ENCODE measurements around the gene SNRPD1. TPM values are rescaled to one million over a fixed set of nuclear protein-coding genes. Genes with fewer than 3 reads are reported as not detected.

Gene SNRPD1
- total and polyA plus RNA-seq, 2 of the 8 experiments (the other 6 are each of a cell fraction or from before 2014, with no cell fraction given): 59.6 to 180 TPM

GRCh38 chr18:21636769-21637168, 24.7 kb downstream of the SNRPD1 start:
- CTCF ChIA-PET (ENCODE audit: partially characterized antibody): interaction anchor here (0.6 kb wide), 1 partner anchor 74 kb away, joined by 3 read pairs; no protein-coding TSS in a partner anchor
- Histone ChIP-seq H3K9ac (replicated peaks in 1 of 4; ENCODE audit: extremely low read depth in 1 of 4, low read depth in 3 of 4, low read length in 3 of 4) (no peak overlapping the region), H2BK12ac (ENCODE audit: low read depth, low read length) (no peak overlapping the region), H2BK15ac (ENCODE audit: low read length) (no peak overlapping the region), H3K4me3 (ENCODE audit: extremely low read depth in 1 of 4, insufficient read depth in 2 of 4, low read depth in 3 of 4, low read length in 4 of 4) (no peak overlapping the region), H4K91ac (replicated peaks; ENCODE audit: insufficient read length, low read length) (no peak overlapping the region), H3K4ac (replicated peaks; ENCODE audit: insufficient read length, low read depth, low read length) (no peak overlapping the region), H3K23me2 (ENCODE audit: low read depth, low read length) (no peaks in the 10 kb centered on the region), H3K14ac (ENCODE audit: insufficient read length) (no peak overlapping the region), H3K36me3 (ENCODE audit: control insufficient read depth in 2 of 4, insufficient read depth in 4 of 4, low read length in 3 of 4) (peaks cover 0 to 15% (median 4%) of the 10 kb centered on the region in 4 experiments; a peak in 4 of 8 replicates), H2AK5ac (ENCODE audit: low read depth, low read length) (no peak overlapping the region), H3K4me1 (replicated peaks in 1 of 4; ENCODE audit: control insufficient read depth in 3 of 4, insufficient read depth in 4 of 4, low read length in 3 of 4) (no peaks in the 10 kb centered on the region), H3K56ac (replicated peaks; ENCODE audit: insufficient read length, low read depth, low read length) (no peak overlapping the region), H3K4me2 (ENCODE audit: insufficient read depth in 1 of 2, low read depth in 2 of 2, low read length in 2 of 2) (no peak overlapping the region), H3K18ac (ENCODE audit: extremely low read depth, low read length) (no peak overlapping the region), H3K23ac (ENCODE audit: insufficient read length) (no peak overlapping the region), H3K79me2 (ENCODE audit: control insufficient read depth in 1 of 2, insufficient read depth in 2 of 2, low read length in 2 of 2) (no peaks in the 10 kb centered on the region), H3K27ac (ENCODE audit: low read depth, low read length) (no peak overlapping the region), H2BK20ac (ENCODE audit: low read length) (no peak overlapping the region), H4K5ac (ENCODE audit: insufficient read length, low read depth, low read length) (no peak overlapping the region), H2BK120ac (replicated peaks; ENCODE audit: low read depth, low read length) (no peak overlapping the region), H2BK5ac (ENCODE audit: low read depth, low read length) (no peak overlapping the region), H4K8ac (ENCODE audit: extremely low read depth, insufficient read depth, low read length) (no peak overlapping the region), H3K9me3 (ENCODE audit: insufficient read depth in 2 of 2, low read depth in 1 of 2, low read length in 1 of 2) (no peaks in the 10 kb centered on the region), H2AFZ (ENCODE audit: low read length) (no peak overlapping the region), H3K79me1 (ENCODE audit: low read depth, low read length) (no peaks in the 10 kb centered on the region), H3K27me3 (replicated peaks in 1 of 4; ENCODE audit: control insufficient read depth in 3 of 4, extremely low read depth in 1 of 4, insufficient read depth in 3 of 4, low read length in 3 of 4) (no peaks in the 10 kb centered on the region), H4K20me1 (replicated peaks in 1 of 2; ENCODE audit: control insufficient read depth in 1 of 2, insufficient read depth in 2 of 2, low read length in 2 of 2) (no peaks in the 10 kb centered on the region)
- 89% methylated on average over 13 of the region's 13 CpGs; no CpG with 5 or more reads in 1 of the 2 experiments for WGBS, 2 experiments (ENCODE audit: extremely low coverage in 1 of 2, insufficient coverage in 1 of 2, insufficient read length in 1 of 2, insufficient replicate concordance in 2 of 2, low coverage in 1 of 2, low lambda C conversion rate in 2 of 2, missing lambda C conversion rate in 1 of 2)
- FAIRE-seq (no peak), DNase-seq (ENCODE audit: low read depth in 1 of 2, low spot score in 2 of 2) (no peak)
- TF ChIP-seq TEAD4 (IDR thresholded peaks at IDR 0.05; ENCODE audit: low read depth, low read length): no peak
- no peak for TF ChIP-seq HDAC2 (IDR thresholded peaks at IDR 0.05; ENCODE audit: borderline replicate concordance in 1 of 2, low read depth in 2 of 2, low read length in 2 of 2)
- TF ChIP-seq SP2 (IDR thresholded peaks at IDR 0.05; ENCODE audit: low read length): no peak
- TF ChIP-seq KDM5A (IDR thresholded peaks at IDR 0.05; ENCODE audit: low read length): no peak
- TF ChIP-seq ZNF274 (IDR thresholded peaks at IDR 0.05; ENCODE audit: borderline replicate concordance, extremely low read depth, low read length): no peak
- TF ChIP-seq RFX5 (IDR thresholded peaks at IDR 0.05; ENCODE audit: borderline replicate concordance, low read depth, low read length): no peak
- no peak for TF ChIP-seq TAF7 (optimal IDR thresholded peaks at IDR 0.05; ENCODE audit: borderline replicate concordance, low read depth, low read length)
- TF ChIP-seq POLR2A (IDR thresholded peaks at IDR 0.05; ENCODE audit: control extremely low read depth in 1 of 2, low read depth in 2 of 2, low read length in 2 of 2): no peak
- TF ChIP-seq BRCA1 (IDR thresholded peaks at IDR 0.05; ENCODE audit: low read depth, low read length): no peak
- no peak for TF ChIP-seq MAFK (IDR thresholded peaks at IDR 0.05; ENCODE audit: low read depth, low read length)
- no peak for TF ChIP-seq NANOG (IDR thresholded peaks at IDR 0.05; ENCODE audit: insufficient read depth, low read depth, low read length, poor library complexity, severe bottlenecking)
- POLR2A ChIA-PET (ENCODE audit: partially characterized antibody): interaction anchor here (0.8 to 1.4 kb wide), 7 partner anchors 10 to 36 kb away, joined by 3 to 4 read pairs (median 4); partner anchors contain the start of gene ESCO1

All from H1 (cell line).